IMR-90 (cell line): Measurements from ENCODE around the gene SPATA13. TPM values are rescaled to one million over a fixed set of nuclear protein-coding genes. Genes with fewer than 3 reads are reported as not detected.

Experiments
- ATAC-seq: fragments of 200-7000 bp; cut with Tn5 transposase; 2 replicates; pipeline ENCODE4 v1.9.1; 2020; ENCODE audit warnings: low read depth, mild to moderate bottlenecking, moderate library complexity
- BruUV-seq: library from RNA; stranded (reverse); fragments of 400-500 nt; replicated peaks from 2 replicates; lab custom pipeline; 2021; lab: Mats Ljungman, UMichigan
- CTCF ChIA-PET: fragments of 300-600 bp; formaldehyde crosslinking; extraction: SDS; loops from one replicate; lab custom pipeline; 2021; ENCODE audit warnings: antibody characterized with exemption; lab: Yijun Ruan, JAX
- POLR2A ChIA-PET: fragments of 300-600 bp; sonication (Branson Sonifier 250); formaldehyde crosslinking; loops from one replicate; lab custom pipeline; 2022; ENCODE audit warnings: antibody characterized with exemption; ENCODE audit not compliant: unreplicated experiment; lab: Charles Lee
- DNase-seq: peaks from one replicate; pipeline ENCODE4 v3.0.0; 2013
- H2AFZ ChIP-seq: replicated peaks from 2 replicates; pipeline ENCODE3; 2013; ENCODE audit warnings: low read length, mild to moderate bottlenecking; ENCODE audit not compliant: poor library complexity
- H2AK5ac ChIP-seq: 2 replicates; pipeline ENCODE4 v1.6.1; 2013; ENCODE audit warnings: low read depth, low read length, inconsistent platforms
- H2AK9ac ChIP-seq: replicated peaks from 2 replicates; pipeline ENCODE3; 2013; ENCODE audit warnings: mild to moderate bottlenecking, low read depth, low read length, moderate library complexity; ENCODE audit not compliant: poor library complexity
- H2BK120ac ChIP-seq: 2 replicates; pipeline ENCODE4 v1.6.1; 2013; ENCODE audit warnings: low read depth, low read length, inconsistent platforms
- H2BK15ac ChIP-seq: 3 replicates; pipeline ENCODE4 v1.6.1; 2013; ENCODE audit warnings: low read depth, low read length, inconsistent platforms
- H2BK20ac ChIP-seq: 2 replicates; pipeline ENCODE4 v1.6.1; 2013; ENCODE audit warnings: low read depth, mild to moderate bottlenecking, inconsistent platforms, low read length, moderate library complexity
- H2BK5ac ChIP-seq: 2 replicates; pipeline ENCODE4 v1.6.1; 2013; ENCODE audit warnings: mild to moderate bottlenecking, low read depth, low read length, inconsistent platforms; ENCODE audit not compliant: poor library complexity, severe bottlenecking
- H3K14ac ChIP-seq: replicated peaks from 2 replicates; pipeline ENCODE4 v1.6.1; 2013; ENCODE audit warnings: low read depth, low read length, inconsistent platforms
- H3K18ac ChIP-seq: 2 replicates; pipeline ENCODE4 v1.6.1; 2013; ENCODE audit warnings: low read depth, low read length, control low read depth
- H3K23ac ChIP-seq: 2 replicates; pipeline ENCODE4 v1.6.1; 2013; ENCODE audit warnings: low read depth, low read length, inconsistent platforms
- H3K27ac ChIP-seq: 2 replicates; pipeline ENCODE4 v1.5.1; 2013; ENCODE audit warnings: mild to moderate bottlenecking, control low read depth, low read length; ENCODE audit not compliant: insufficient read depth
- H3K27me3 ChIP-seq: 2 replicates; pipeline ENCODE4 v1.6.1; 2013; ENCODE audit warnings: low read length; ENCODE audit not compliant: control insufficient read depth, insufficient read depth
- H3K36me3 ChIP-seq: 2 replicates; pipeline ENCODE4 v1.6.1; 2013; ENCODE audit warnings: low read length, mixed read lengths; ENCODE audit not compliant: control insufficient read depth, insufficient read depth
- H3K4ac ChIP-seq: 2 replicates; pipeline ENCODE4 v1.6.1; 2013; ENCODE audit warnings: low read depth, low read length, inconsistent platforms
- H3K4me1 ChIP-seq: 2 replicates; pipeline ENCODE4 v1.6.1; 2013; ENCODE audit warnings: low read length, mixed read lengths; ENCODE audit not compliant: control insufficient read depth, insufficient read depth
- H3K4me2 ChIP-seq: 2 replicates; pipeline ENCODE4 v1.6.1; 2013; ENCODE audit warnings: low read depth, mild to moderate bottlenecking, control low read depth, low read length, moderate library complexity
- H3K4me3 ChIP-seq: 2 replicates; pipeline ENCODE4 v1.5.1; 2013; ENCODE audit warnings: low read depth, mild to moderate bottlenecking, control low read depth, low read length, moderate library complexity; ENCODE audit not compliant: insufficient read depth
- H3K56ac ChIP-seq: 2 replicates; pipeline ENCODE4 v1.6.1; 2013; ENCODE audit warnings: low read length, inconsistent platforms; ENCODE audit not compliant: insufficient read depth; ENCODE audit errors: extremely low read depth
- H3K79me1 ChIP-seq, 2 experiments: 2 replicates each; pipeline ENCODE4 v1.6.1; 2013; ENCODE audit warnings: low read length in 2 of 2, inconsistent platforms in 1 of 2, low read depth in 1 of 2
- H3K9ac ChIP-seq: 2 replicates; pipeline ENCODE4 v1.6.1; 2013; ENCODE audit warnings: low read depth, low read length, control low read depth
- H3K9me1 ChIP-seq: 2 replicates; pipeline ENCODE4 v1.6.1; 2013; ENCODE audit warnings: low read length, inconsistent platforms; ENCODE audit not compliant: insufficient read depth
- H3K9me3 ChIP-seq: 2 replicates; pipeline ENCODE4 v1.6.1; 2013; ENCODE audit warnings: low read length; ENCODE audit not compliant: control insufficient read depth, insufficient read depth
- H4K20me1 ChIP-seq: 2 replicates; pipeline ENCODE4 v1.6.1; 2013; ENCODE audit warnings: low read length, inconsistent platforms; ENCODE audit not compliant: insufficient read depth
- H4K5ac ChIP-seq: 2 replicates; pipeline ENCODE4 v1.6.1; 2013; ENCODE audit warnings: mild to moderate bottlenecking, low read depth, low read length, control low read depth
- H4K8ac ChIP-seq, 2 experiments: 2 replicates each; pipeline ENCODE4 v1.6.1; 2013; ENCODE audit warnings: low read depth in 2 of 2, low read length in 2 of 2, control low read depth in 1 of 2, inconsistent platforms in 1 of 2
- H4K91ac ChIP-seq: 2 replicates; pipeline ENCODE4 v1.6.1; 2013; ENCODE audit warnings: low read depth, low read length, inconsistent platforms; ENCODE audit not compliant: insufficient read depth
- MAZ ChIP-seq: IDR thresholded peaks from 2 replicates; pipeline ENCODE4 v1.6.1; 2012; ENCODE audit warnings: low read depth, mild to moderate bottlenecking, low read length, improper control_type of control experiment, moderate library complexity, borderline replicate concordance
- MXI1 ChIP-seq: IDR thresholded peaks from 2 replicates; pipeline ENCODE4 v1.6.1; 2012; ENCODE audit warnings: low read depth, mild to moderate bottlenecking, low read length, moderate library complexity, borderline replicate concordance
- NFE2L2 ChIP-seq: fragments of 150-350 bp; IDR thresholded peaks from 2 replicates; pipeline ENCODE4 v1.6.1; 2016; ENCODE audit warnings: low read depth, mild to moderate bottlenecking, low read length
- RCOR1 ChIP-seq: IDR thresholded peaks from 2 replicates; pipeline ENCODE4 v1.6.1; 2012; ENCODE audit warnings: mild to moderate bottlenecking, low read length, improper control_type of control experiment; ENCODE audit not compliant: insufficient replicate concordance
- USF2 ChIP-seq: fragments of 150-350 bp; IDR thresholded peaks from 2 replicates; pipeline ENCODE4 v1.6.1; 2017; ENCODE audit warnings: mild to moderate bottlenecking, antibody characterized with exemption, low read length, low read depth
- WGBS, 2 experiments: methylation state at CpG; one replicate each; pipeline versions ENCODE4 v1.1.5 to v1.1.7; 2013; ENCODE audit warnings: missing lambda C conversion rate in 2 of 2; ENCODE audit not compliant: insufficient read length in 1 of 2; ENCODE audit errors: extremely low coverage in 2 of 2; 5-methylcytosine and 5-hydroxymethylcytosine counted together
- dilution Hi-C: fragments of 300-500 bp; cut with HindIII; formaldehyde crosslinking; loops from one replicate; pipeline ENCODE4 v1.14.3; 2018; ENCODE audit warnings: low sequenced_read_pairs; ENCODE audit not compliant: unreplicated experiment
- in situ Hi-C: fragments of 300-500 bp; cut with MboI; formaldehyde crosslinking; loops from 3 replicates; pipeline ENCODE4 v1.14.3; 2019; ENCODE audit warnings: low sequenced_read_pairs, inconsistent platforms, mixed read lengths
- intact Hi-C: fragments of 100-400 bp; cut with micrococcal nuclease; formaldehyde crosslinking; loops from 2 replicates; pipeline ENCODE4 v1.10.0; 2022
- polyA plus RNA-seq, 3 experiments: library from polyadenylated mRNA; depleted of rRNA; stranded (reverse); fragments of >200 nt; gene quantifications; 2 replicates each; pipeline ENCODE4 v1.2.3, GENCODE V29; 2012; ENCODE audit warnings: low replicate concordance in 1 of 3
- total RNA-seq: library from RNA; depleted of rRNA; stranded (reverse); fragments of >200 nt; gene quantifications from 2 replicates; pipeline ENCODE4 v1.2.3, GENCODE V29; 2012

The SPATA13 gene
- total and polyA plus RNA-seq, 2 of the 4 experiments (the other 2 are of a cell fraction): 10.5 to 12.5 TPM

- no peak overlapping the region for H4K8ac ChIP-seq
- no peaks in the 10 kb centered on the region for H3K36me3 ChIP-seq
- no peaks in the 10 kb centered on the region for H3K9me3 ChIP-seq
- TF ChIP-seq NFE2L2 (no peak), RCOR1 (no peak), MXI1 (no peak), USF2 (no peak), MAZ (no peak)
- H4K91ac ChIP-seq: no peak overlapping the region
- no peak overlapping the region for H2AK5ac ChIP-seq
- H3K9me1 ChIP-seq: peaks cover 12% of the 10 kb centered on the region; the same call in 1 of the 2 replicates
- no TSS peak for BruUV-seq
- H3K56ac ChIP-seq: no peak overlapping the region
- 100% methylated on average over 1 of the region's 13 CpGs; no CpG with 5 or more reads in 1 of the 2 experiments for WGBS, 2 experiments
- H2BK20ac ChIP-seq: no peak overlapping the region
- no peak overlapping the region for H3K27ac ChIP-seq
- DNase-seq (no peak), ATAC-seq (no peak)
- ChIA-PET POLR2A (no interaction called here), CTCF (interaction anchor here (0.7 kb wide), 1 partner anchor 48 kb away, joined by 4 read pairs; no protein-coding TSS in a partner anchor)
- no peaks in the 10 kb centered on the region for H4K20me1 ChIP-seq
- no peak overlapping the region for H3K14ac ChIP-seq
- no peak overlapping the region for H2BK15ac ChIP-seq
- H3K4ac ChIP-seq: no peak overlapping the region
- H3K79me1 ChIP-seq: peaks cover 26 to 59% of the 10 kb centered on the region in 2 experiments
- no peak overlapping the region for H3K4me2 ChIP-seq
- no peak overlapping the region for H2BK5ac ChIP-seq
- H2BK120ac ChIP-seq: no peak overlapping the region
- dilution Hi-C loops (no loop called here), intact Hi-C loops (no loop called here), in situ Hi-C loops (no loop called here)
- H3K23ac ChIP-seq: no peak overlapping the region
- H3K9ac ChIP-seq: no peak overlapping the region
- H3K4me3 ChIP-seq: no peak overlapping the region
- no peak overlapping the region for H3K18ac ChIP-seq
- H3K27me3 ChIP-seq: no peaks in the 10 kb centered on the region
- H2AK9ac ChIP-seq: no peak overlapping the region
- no peak overlapping the region for H4K5ac ChIP-seq
- peaks cover 20% of the 10 kb centered on the region for H3K4me1 ChIP-seq
- no peak overlapping the region for H2AFZ ChIP-seq
Observed at GRCh38 chr13:24276861-24277260, 116.3 kb downstream of the SPATA13 start.
